Measurements from ENCODE around the gene LRP5. TPM values are rescaled to one million over a fixed set of nuclear protein-coding genes. Genes with fewer than 3 reads are reported as not detected.

Gene LRP5
- total RNA-seq, 1 experiment from 2014 or later = 129 TPM

- no peak for DNase-seq
- Histone ChIP-seq H3K4me3 (peak overlapping the region; percentile 89), H3K79me2 (ENCODE audit: low read depth) (peaks cover 48% of the 10 kb centered on the region), H4K20me1 (ENCODE audit: insufficient read depth) (peaks cover 19% of the 10 kb centered on the region), H3K27ac (peak overlapping the region; percentile 75; the same call in 1 of the 2 replicates), H3K4me1 (replicated peaks; ENCODE audit: insufficient read depth) (peaks cover 39% of the 10 kb centered on the region), H3K4me2 (peak overlapping the region; percentile 96), H3K9me3 (ENCODE audit: insufficient read depth, low read depth) (no peaks in the 10 kb centered on the region), H3K27me3 (ENCODE audit: insufficient read depth, low read depth) (no peaks in the 10 kb centered on the region), H3F3A (ENCODE audit: insufficient read depth, low read depth) (peaks cover 54% of the 10 kb centered on the region), H3K36me3 (ENCODE audit: low read depth) (no peaks in the 10 kb centered on the region), H2AFZ (peak overlapping the region; percentile 83), H3K9me2 (ENCODE audit: insufficient read depth) (no peaks in the 10 kb centered on the region)
- ChIA-PET POLR2A (ENCODE audit: unreplicated experiment) (no interaction called here), CTCF (no interaction called here)
- intact Hi-C loops (cut with micrococcal nuclease; ENCODE audit: unreplicated experiment) = no loop called here
- no TSS peak for BruUV-seq (replicated peaks)
- no peak for TF ChIP-seq CTCF (conservative IDR thresholded peaks at IDR 0.05)
- TF ChIP-seq EZH2 (IDR thresholded peaks at IDR 0.05; ENCODE audit: low read depth) = no peak
Observed at GRCh38 chr11:68312780-68313573, 586 bp downstream of the LRP5 start.

GRCh38 chr11:68313574-68314202 is 1.3 kb downstream of the LRP5 start:
- ChIA-PET CTCF (interaction anchor here (0.7 kb wide), 1 partner anchor 17 kb away, joined by 4 read pairs; no protein-coding TSS in a partner anchor), POLR2A (ENCODE audit: unreplicated experiment) (no interaction called here)
- Histone ChIP-seq H3K27ac (peak overlapping the region; percentile 75), H3K4me2 (peak overlapping the region; percentile 96), H3K27me3 (ENCODE audit: insufficient read depth, low read depth) (no peaks in the 10 kb centered on the region), H3K36me3 (ENCODE audit: low read depth) (no peaks in the 10 kb centered on the region), H3K4me1 (replicated peaks; ENCODE audit: insufficient read depth) (peaks cover 39% of the 10 kb centered on the region), H2AFZ (peak overlapping the region; percentile 83), H4K20me1 (ENCODE audit: insufficient read depth) (peaks cover 25% of the 10 kb centered on the region), H3K9me3 (ENCODE audit: insufficient read depth, low read depth) (no peaks in the 10 kb centered on the region), H3F3A (ENCODE audit: insufficient read depth, low read depth) (peaks cover 54% of the 10 kb centered on the region), H3K9me2 (ENCODE audit: insufficient read depth) (no peaks in the 10 kb centered on the region), H3K4me3 (peak overlapping the region; percentile 89), H3K79me2 (ENCODE audit: low read depth) (peaks cover 55% of the 10 kb centered on the region)
- TF ChIP-seq EZH2 (IDR thresholded peaks at IDR 0.05; ENCODE audit: low read depth) (no peak), CTCF (conservative IDR thresholded peaks at IDR 0.05) (no peak)
- intact Hi-C loops (cut with micrococcal nuclease; ENCODE audit: unreplicated experiment) = loop anchor here (1.0 kb wide), 2 partner anchors 41 to 67 kb away; no protein-coding TSS in a partner anchor
- DNase-seq = no peak
- no TSS peak for BruUV-seq (replicated peaks)

GRCh38 chr11:68314203-68315170 is 2.1 kb downstream of the LRP5 start:
- BruUV-seq (replicated peaks) = TSS peak; percentile 96
- Histone ChIP-seq H4K20me1 (ENCODE audit: insufficient read depth) (peaks cover 26% of the 10 kb centered on the region), H3K9me2 (ENCODE audit: insufficient read depth) (no peaks in the 10 kb centered on the region), H3K36me3 (ENCODE audit: low read depth) (no peaks in the 10 kb centered on the region), H3K27me3 (ENCODE audit: insufficient read depth, low read depth) (no peaks in the 10 kb centered on the region), H3K9me3 (ENCODE audit: insufficient read depth, low read depth) (no peaks in the 10 kb centered on the region), H2AFZ (peak overlapping the region; percentile 83; the same call in 1 of the 2 replicates), H3K79me2 (ENCODE audit: low read depth) (peaks cover 62% of the 10 kb centered on the region), H3F3A (ENCODE audit: insufficient read depth, low read depth) (peaks cover 54% of the 10 kb centered on the region), H3K4me1 (replicated peaks; ENCODE audit: insufficient read depth) (peaks cover 39% of the 10 kb centered on the region), H3K27ac (peak overlapping the region; percentile 75), H3K4me2 (peak overlapping the region; percentile 96), H3K4me3 (peak overlapping the region; percentile 89)
- POLR2A ChIA-PET (ENCODE audit: unreplicated experiment) = interaction anchor here (0.7 kb wide), 1 partner anchor 1021 kb away, joined by 3 read pairs; no protein-coding TSS in a partner anchor
- TF ChIP-seq EZH2 (IDR thresholded peaks at IDR 0.05; ENCODE audit: low read depth) (no peak), CTCF (conservative IDR thresholded peaks at IDR 0.05) (0 out of 2 replicates have a peak, but pooled peaks have one; percentile 22)
- intact Hi-C loops (cut with micrococcal nuclease; ENCODE audit: unreplicated experiment) = loop anchor here (1.0 kb wide), 3 partner anchors 28 to 66 kb away; no protein-coding TSS in a partner anchor
- CTCF ChIA-PET = interaction anchor here (0.6 to 0.7 kb wide), 2 partner anchors 18 to 54 kb away, joined by 4 read pairs; no protein-coding TSS in a partner anchor
- DNase-seq = peak; percentile 64 to 81
